H1 (cell line): ENCODE measurements around the gene SNX3. TPM values are rescaled to one million over a fixed set of nuclear protein-coding genes. Genes with fewer than 3 reads are reported as not detected.

Experiments used
- CTCF ChIA-PET: fragments of 300-600 bp; sonication (Branson Sonifier 250); formaldehyde crosslinking; loops from one replicate; lab custom pipeline; 2021; ENCODE audit not compliant: partially characterized antibody; lab: Charles Lee
- POLR2A ChIA-PET: fragments of 300-600 bp; sonication (Branson Sonifier 250); formaldehyde crosslinking; loops from one replicate; lab custom pipeline; 2021; ENCODE audit warnings: inconsistent platforms; ENCODE audit not compliant: partially characterized antibody; lab: Charles Lee
- DNase-seq, 2 experiments: peaks; one replicate each; pipeline versions ENCODE4 v3.0.0 to v3.0.0-alpha.2; 2010 to 2022; ENCODE audit warnings: low spot score in 2 of 2, low read depth in 1 of 2, mixed read lengths in 1 of 2
- FAIRE-seq: peaks from 2 replicates; lab custom pipeline; 2011; peaks lifted over from hg19 to GRCh38; lab: Jason Lieb, UNC
- H2AFZ ChIP-seq: 2 replicates; pipeline ENCODE4 v1.8.1; 2012; ENCODE audit warnings: low read length, inconsistent platforms
- H2AK5ac ChIP-seq: 2 replicates; pipeline ENCODE4 v1.6.1; 2013; ENCODE audit warnings: low read depth, low read length
- H2BK120ac ChIP-seq: replicated peaks from 2 replicates; pipeline ENCODE3; 2013; ENCODE audit warnings: low read depth, low read length, inconsistent platforms
- H2BK12ac ChIP-seq: 2 replicates; pipeline ENCODE4 v1.6.1; 2013; ENCODE audit warnings: low read depth, low read length
- H2BK15ac ChIP-seq: 2 replicates; pipeline ENCODE4 v1.6.1; 2013; ENCODE audit warnings: low read length
- H2BK20ac ChIP-seq: 2 replicates; pipeline ENCODE4 v1.6.1; 2013; ENCODE audit warnings: low read length
- H2BK5ac ChIP-seq: 2 replicates; pipeline ENCODE4 v1.6.1; 2013; ENCODE audit warnings: low read depth, low read length
- H3K14ac ChIP-seq: 2 replicates; pipeline ENCODE4 v1.6.1; 2013; ENCODE audit warnings: inconsistent platforms; ENCODE audit not compliant: insufficient read length
- H3K18ac ChIP-seq: 2 replicates; pipeline ENCODE4 v1.6.1; 2013; ENCODE audit warnings: low read length; ENCODE audit errors: extremely low read depth
- H3K23ac ChIP-seq: 2 replicates; pipeline ENCODE4 v1.6.1; 2013; ENCODE audit warnings: inconsistent platforms; ENCODE audit not compliant: insufficient read length
- H3K23me2 ChIP-seq: 2 replicates; pipeline ENCODE4 v1.6.1; 2013; ENCODE audit warnings: low read depth, low read length
- H3K27ac ChIP-seq: 2 replicates; pipeline ENCODE4 v1.6.1; 2011; ENCODE audit warnings: low read depth, low read length, inconsistent platforms
- H3K27me3 ChIP-seq, 4 experiments: replicated peaks in 1 of 4; 1 replicate in 1 of 4; 2 replicates in 3 of 4; pipeline versions ENCODE4 v1.6.1 to v1.8.1; 2011 to 2013; ENCODE audit warnings: low read length in 3 of 4, mild to moderate bottlenecking in 3 of 4, inconsistent platforms in 2 of 4, mixed read lengths in 2 of 4, moderate library complexity in 1 of 4; ENCODE audit not compliant: control insufficient read depth in 3 of 4, insufficient read depth in 3 of 4; ENCODE audit errors: extremely low read depth in 1 of 4
- H3K36me3 ChIP-seq, 4 experiments: 2 replicates each; pipeline versions ENCODE4 v1.6.1 to v1.8.1; 2011 to 2013; ENCODE audit warnings: mild to moderate bottlenecking in 4 of 4, low read length in 3 of 4, moderate library complexity in 2 of 4, control low read depth in 1 of 4, inconsistent platforms in 1 of 4; ENCODE audit not compliant: insufficient read depth in 4 of 4, control insufficient read depth in 2 of 4
- H3K4ac ChIP-seq: replicated peaks from 2 replicates; pipeline ENCODE3; 2013; ENCODE audit warnings: low read length, low read depth, mixed read lengths, inconsistent platforms; ENCODE audit not compliant: insufficient read length
- H3K4me1 ChIP-seq, 4 experiments: replicated peaks in 1 of 4; 1 replicate in 1 of 4; 2 replicates in 3 of 4; pipeline versions ENCODE4 v1.6.1 to v1.8.1; 2011 to 2013; ENCODE audit warnings: low read length in 3 of 4, inconsistent platforms in 2 of 4, mixed read lengths in 1 of 4; ENCODE audit not compliant: insufficient read depth in 4 of 4, control insufficient read depth in 3 of 4
- H3K4me2 ChIP-seq, 2 experiments: 2 replicates each; pipeline versions ENCODE4 v1.6.1 to v1.8.1; 2011 to 2013; ENCODE audit warnings: low read depth in 2 of 2, low read length in 2 of 2, control low read depth in 1 of 2, inconsistent platforms in 1 of 2, mild to moderate bottlenecking in 1 of 2; ENCODE audit not compliant: insufficient read depth in 1 of 2
- H3K4me3 ChIP-seq, 4 experiments: fragments of 200-600, 300-600 bp in 1 of 4; sonication (generic), shearing (Covaris generic), sonication (Bioruptor Twin) in 1 of 4; 2 replicates each; pipeline versions ENCODE4 v1.5.1 to v1.8.1; 2011 to 2016; ENCODE audit warnings: low read length in 4 of 4, low read depth in 3 of 4, control low read depth in 2 of 4, inconsistent platforms in 2 of 4, mild to moderate bottlenecking in 2 of 4, mixed read lengths in 1 of 4, moderate library complexity in 1 of 4; ENCODE audit not compliant: insufficient read depth in 2 of 4; ENCODE audit errors: extremely low read depth in 1 of 4
- H3K56ac ChIP-seq: replicated peaks from 2 replicates; pipeline ENCODE3; 2013; ENCODE audit warnings: low read depth, mild to moderate bottlenecking, mixed read lengths, low read length, inconsistent platforms; ENCODE audit not compliant: insufficient read length
- H3K79me1 ChIP-seq: 2 replicates; pipeline ENCODE4 v1.6.1; 2013; ENCODE audit warnings: low read depth, low read length, control low read depth
- H3K79me2 ChIP-seq, 2 experiments: 2 replicates each; pipeline versions ENCODE4 v1.6.1 to v1.8.1; 2012 to 2013; ENCODE audit warnings: low read length in 2 of 2, mild to moderate bottlenecking in 2 of 2, inconsistent platforms in 1 of 2; ENCODE audit not compliant: insufficient read depth in 2 of 2, control insufficient read depth in 1 of 2
- H3K9ac ChIP-seq, 4 experiments: replicated peaks in 1 of 4; 1 replicate in 1 of 4; 2 replicates in 3 of 4; pipeline versions ENCODE4 v1.6.1 to v1.8.1; 2011 to 2013; ENCODE audit warnings: low read depth in 3 of 4, low read length in 3 of 4, control low read depth in 2 of 4, mild to moderate bottlenecking in 2 of 4, moderate library complexity in 2 of 4, inconsistent platforms in 1 of 4; ENCODE audit errors: extremely low read depth in 1 of 4
- H3K9me3 ChIP-seq, 2 experiments: 2 replicates each; pipeline versions ENCODE4 v1.6.1 to v1.8.1; 2012 to 2013; ENCODE audit warnings: mild to moderate bottlenecking in 2 of 2, moderate library complexity in 2 of 2, control low read depth in 1 of 2, inconsistent platforms in 1 of 2, low read depth in 1 of 2, low read length in 1 of 2, mixed read lengths in 1 of 2; ENCODE audit not compliant: insufficient read depth in 2 of 2
- H4K20me1 ChIP-seq, 2 experiments: replicated peaks in 1 of 2; 2 replicates each; pipeline versions ENCODE3 to v1.8.1; 2011 to 2013; ENCODE audit warnings: inconsistent platforms in 2 of 2, low read length in 2 of 2, mild to moderate bottlenecking in 1 of 2; ENCODE audit not compliant: insufficient read depth in 2 of 2, control insufficient read depth in 1 of 2
- H4K5ac ChIP-seq: 2 replicates; pipeline ENCODE4 v1.6.1; 2013; ENCODE audit warnings: low read length, low read depth, mixed read lengths, inconsistent platforms; ENCODE audit not compliant: insufficient read length
- H4K8ac ChIP-seq: 2 replicates; pipeline ENCODE4 v1.8.0; 2013; ENCODE audit warnings: mild to moderate bottlenecking, moderate library complexity, low read length, inconsistent platforms; ENCODE audit not compliant: insufficient read depth; ENCODE audit errors: extremely low read depth
- H4K91ac ChIP-seq: replicated peaks from 2 replicates; pipeline ENCODE3; 2013; ENCODE audit warnings: low read length, mixed read lengths, inconsistent platforms; ENCODE audit not compliant: insufficient read length
- BACH1 ChIP-seq: IDR thresholded peaks from 2 replicates; pipeline ENCODE4 v1.6.1; 2012; ENCODE audit warnings: low read length, improper control_type of control experiment
- CHD2 ChIP-seq: IDR thresholded peaks from 2 replicates; pipeline ENCODE4 v1.6.1; 2012; ENCODE audit warnings: low read length, improper control_type of control experiment
- EZH2 ChIP-seq: fragments of 200-600 bp; sonication (generic); IDR thresholded peaks from 2 replicates; pipeline ENCODE4 v1.7.1; 2012; ENCODE audit warnings: low read depth, mild to moderate bottlenecking, moderate library complexity, low read length, inconsistent platforms; ENCODE audit not compliant: severe bottlenecking
- JUND ChIP-seq: IDR thresholded peaks from 2 replicates; pipeline ENCODE4 v1.6.1; 2011; ENCODE audit warnings: mild to moderate bottlenecking, improper control_type of control experiment, low read length
- KDM5A ChIP-seq: fragments of 200-600 bp; IDR thresholded peaks from 2 replicates; pipeline ENCODE4 v1.7.1; 2012; ENCODE audit warnings: mild to moderate bottlenecking, low read length, inconsistent platforms, mixed read lengths
- MAX ChIP-seq: IDR thresholded peaks from 2 replicates; pipeline ENCODE4 v1.6.1; 2012; ENCODE audit warnings: inconsistent platforms
- RAD21 ChIP-seq, 2 experiments: IDR thresholded peaks in 1 of 2; conservative IDR thresholded peaks in 1 of 2; 2 replicates each; pipeline ENCODE4 v1.6.1; 2011; ENCODE audit warnings: low read depth in 2 of 2, low read length in 2 of 2, improper control_type of control experiment in 1 of 2, inconsistent platforms in 1 of 2, mild to moderate bottlenecking in 1 of 2, moderate library complexity in 1 of 2
- RNF2 ChIP-seq: fragments of 200-900, 300-1000 bp; sonication (generic); IDR thresholded peaks from 2 replicates; pipeline ENCODE4 v1.7.1; 2016; ENCODE audit warnings: borderline replicate concordance, low read depth, mild to moderate bottlenecking, antibody characterized with exemption, low read length; ENCODE audit not compliant: poor library complexity, severe bottlenecking; ENCODE audit errors: missing control alignments
- SIN3A ChIP-seq, 2 experiments: IDR thresholded peaks in 1 of 2; conservative IDR thresholded peaks in 1 of 2; 2 replicates each; pipeline ENCODE4 v1.6.1; 2011 to 2012; ENCODE audit warnings: low read length in 2 of 2, improper control_type of control experiment in 1 of 2, low read depth in 1 of 2, mild to moderate bottlenecking in 1 of 2
- WGBS, 2 experiments: shearing (Covaris generic) in 1 of 2; methylation state at CpG; one replicate each; pipeline versions ENCODE4 v1.1.6 to v1.1.7; 2013 to 2015; ENCODE audit warnings: low lambda C conversion rate in 2 of 2, mixed read lengths in 2 of 2, inconsistent platforms in 1 of 2, low coverage in 1 of 2, missing lambda C conversion rate in 1 of 2; ENCODE audit not compliant: insufficient replicate concordance in 2 of 2, insufficient coverage in 1 of 2, insufficient read length in 1 of 2; ENCODE audit errors: extremely low coverage in 1 of 2, missing lambda C conversion rate in 1 of 2; 5-methylcytosine and 5-hydroxymethylcytosine counted together
- polyA plus RNA-seq, 7 experiments: library from polyadenylated mRNA; depleted of rRNA in 3 of 7; stranded (reverse) in 5 of 7; unstranded in 2 of 7; fragments of >200 nt in 5 of 7; fragments of 200-250 nt in 2 of 7; gene quantifications; 1 replicate in 5 of 7; 2 replicates in 1 of 7; 4 replicates in 1 of 7; pipeline versions ENCODE4 v1.2.1 to v1.2.3, GENCODE V29; 2011 to 2013; ENCODE audit warnings: missing spikeins in 2 of 7, mixed read lengths in 2 of 7
- total RNA-seq: library from RNA; stranded (reverse); fragmentation: NEBNext Ultra II Directional; extraction: Animal tissue kit (Norgen Biotek cat#: 25700); gene quantifications from 2 replicates; pipeline ENCODE4 v1.2.1, GENCODE V29; 2021

The SNX3 gene
- total and polyA plus RNA-seq, 2 of the 8 experiments (the other 6 are each of a cell fraction or from before 2014, with no cell fraction given): 72.5 to 150 TPM

GRCh38 chr6:108174371-108175175 lies 86.3 kb downstream of the SNX3 start:
- ChIA-PET CTCF (interaction anchor here (0.6 to 10.8 kb wide), 27 partner anchors 9 to 353 kb away, joined by 3 to 85 read pairs (median 4); partner anchors contain the start of gene NR2E1), POLR2A (interaction anchor here (0.6 to 1.2 kb wide), 3 partner anchors 10 to 98 kb away, joined by 3 to 4 read pairs (median 3); no protein-coding TSS in a partner anchor)
- TF ChIP-seq CHD2: no peak
- TF ChIP-seq MAX: 0 out of 2 replicates have a peak, but pooled peaks have one; percentile 28
- 0 out of 4 replicates have a peak, but pooled peaks of 1 of the 2 experiments have one; percentile 2 for TF ChIP-seq RAD21 (IDR thresholded peaks at IDR 0.05 in 1 of 2, conservative IDR thresholded peaks at IDR 0.05 in 1 of 2; ENCODE audit: low read depth in 2 of 2, low read length in 2 of 2)
- no peak for TF ChIP-seq BACH1
- TF ChIP-seq EZH2: peak; percentile 80
- peak; percentile 89 for TF ChIP-seq RNF2
- TF ChIP-seq JUND: no peak
- TF ChIP-seq SIN3A (conservative IDR thresholded peaks at IDR 0.05 in 1 of 2, IDR thresholded peaks at IDR 0.05 in 1 of 2; ENCODE audit: low read depth in 1 of 2, low read length in 2 of 2): peak; percentile 88 to 95; a peak in 3 of 4 replicates
- TF ChIP-seq KDM5A: no peak

More at GRCh38 chr6:108174371-108175175, 86.3 kb downstream of the SNX3 start:
- H2BK5ac ChIP-seq: no peak overlapping the region
- H3K23me2 ChIP-seq: peaks cover 3% of the 10 kb centered on the region; the same call in 1 of the 2 replicates
- no peak overlapping the region for H2BK15ac ChIP-seq
- WGBS, 2 experiments: 13% methylated on average over 41 of the region's 43 CpGs; no CpG with 5 or more reads in 1 of the 2 experiments
- H2BK12ac ChIP-seq: no peak overlapping the region
- H3K27ac ChIP-seq: no peak overlapping the region
- no peak overlapping the region for H2AFZ ChIP-seq
- H3K4me3 ChIP-seq: peak overlapping the region in 1 of 4 experiments; percentile 53; a peak in 1 of 8 replicates
- H3K27me3 ChIP-seq: peaks cover 80 to 95% (median 86%) of the 10 kb centered on the region in 4 experiments
- no peaks in the 10 kb centered on the region for H3K36me3 ChIP-seq
- H3K4me1 ChIP-seq: peaks cover 0 to 26% (median 20%) of the 10 kb centered on the region in 4 experiments; a peak in 6 of 7 replicates
- H3K4ac ChIP-seq: no peak overlapping the region
- H4K5ac ChIP-seq: no peak overlapping the region
- peaks cover 20 to 37% of the 10 kb centered on the region in 2 experiments for H4K20me1 ChIP-seq
- H3K79me1 ChIP-seq: no peaks in the 10 kb centered on the region
- H3K56ac ChIP-seq: no peak overlapping the region
- no peak overlapping the region for H2BK20ac ChIP-seq
- no peak overlapping the region for H4K8ac ChIP-seq
- no peak overlapping the region for H3K18ac ChIP-seq
- no peak overlapping the region for H2BK120ac ChIP-seq
- H3K23ac ChIP-seq: no peak overlapping the region
- no peak overlapping the region for H4K91ac ChIP-seq
- no peaks in the 10 kb centered on the region for H3K79me2 ChIP-seq
- no peak overlapping the region for H3K14ac ChIP-seq
- no peaks in the 10 kb centered on the region for H3K9me3 ChIP-seq
- H3K9ac ChIP-seq: no peak overlapping the region
- DNase-seq (peak in 1 of 2 experiments; percentile 82), FAIRE-seq (peak; percentile 85)
- H2AK5ac ChIP-seq: no peak overlapping the region
- H3K4me2 ChIP-seq: peak overlapping the region; percentile 69 to 84; a peak in 2 of 4 replicates
